ENCODE measurements around the gene TFPT.

- TF ChIP-seq CTCF (IDR thresholded peaks at IDR 0.05 in 4 of 5, conservative IDR thresholded peaks at IDR 0.05 in 1 of 5) (peak in 1 of 5 experiments; percentile 24), POLR2A (IDR thresholded peaks at IDR 0.05) (peak; percentile 63 to 76)
Observed at GRCh38 chr19:54115109-54116063, at the start of gene TFPT, which contains the start of gene PRPF31.

Data from gastrocnemius medialis (tissue), 4 donors.